ENCODE data around the gene AGAP1. TPM values are rescaled to one million over a fixed set of nuclear protein-coding genes. Genes with fewer than 3 reads are reported as not detected.
A peak's percentile ranks its signal among the peaks of the same experiment; 100 is the strongest.

Gene AGAP1
- total and polyA plus RNA-seq, 4 donors: 36.1 to 79.4 (median 52.6) TPM

DNA sequence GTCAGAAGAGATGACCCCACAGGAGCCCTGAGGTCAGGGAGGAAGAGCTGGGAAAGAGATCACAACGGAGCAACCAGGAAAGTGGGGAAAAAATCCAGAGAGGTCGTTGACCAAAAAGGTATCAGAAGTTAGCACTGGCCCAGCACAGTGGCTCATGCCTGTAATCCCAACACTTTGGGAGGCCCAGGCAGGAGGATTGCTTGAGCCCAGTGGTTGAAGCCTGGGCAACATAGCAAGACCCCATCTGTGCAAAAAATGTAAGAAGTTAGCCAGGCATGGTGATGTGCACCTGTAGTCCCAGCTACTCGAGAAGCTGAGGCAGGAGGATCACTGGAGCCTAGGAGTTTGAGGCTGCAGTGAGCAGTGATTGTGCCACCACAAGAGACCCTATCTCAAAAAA is 552.9 kb downstream of the AGAP1 start:
- H3K4me1 ChIP-seq (ENCODE audit: control insufficient read depth, insufficient read depth, low read length): no peaks in the 10 kb centered on the region
- H3K9me3 ChIP-seq (ENCODE audit: control insufficient read depth, insufficient read depth, low read length): no peaks in the 10 kb centered on the region
- no peak for DNase-seq (ENCODE audit: low read depth in 4 of 6, low spot score in 6 of 6)
- H3K27me3 ChIP-seq (ENCODE audit: control insufficient read depth, insufficient read depth, low read length): no peaks in the 10 kb centered on the region
- H3K36me3 ChIP-seq (ENCODE audit: control insufficient read depth, insufficient read depth, low read length): peaks cover 52% of the 10 kb centered on the region
- no peak overlapping the region for H3K27ac ChIP-seq (ENCODE audit: low read depth, low read length)
- WGBS (ENCODE audit: insufficient coverage): 97% methylated on average over 3 of the region's 3 CpGs
- no peak overlapping the region for H3K4me3 ChIP-seq (ENCODE audit: low read depth, low read length)

- Histone ChIP-seq H3K27me3 (ENCODE audit: control insufficient read depth, insufficient read depth, low read length) (no peaks in the 10 kb centered on the region), H3K27ac (ENCODE audit: low read depth, low read length) (no peak overlapping the region), H3K4me1 (ENCODE audit: control insufficient read depth, insufficient read depth, low read length) (no peaks in the 10 kb centered on the region), H3K4me3 (ENCODE audit: low read depth, low read length) (no peak overlapping the region), H3K9me3 (ENCODE audit: control insufficient read depth, insufficient read depth, low read length) (no peaks in the 10 kb centered on the region), H3K36me3 (ENCODE audit: control insufficient read depth, insufficient read depth, low read length) (peaks cover 47% of the 10 kb centered on the region)
- no peak for DNase-seq (ENCODE audit: low read depth in 4 of 6, low spot score in 6 of 6)
- WGBS (ENCODE audit: insufficient coverage): 94% methylated on average over 10 of the region's 10 CpGs
Measured at GRCh38 chr2:236047176-236047575, 553.3 kb downstream of the AGAP1 start.

GRCh38 chr2:236047886-236048540 is 554.2 kb downstream of the AGAP1 start:
- peaks cover 43% of the 10 kb centered on the region for H3K36me3 ChIP-seq (ENCODE audit: control insufficient read depth, insufficient read depth, low read length)
- no peak for DNase-seq (ENCODE audit: low read depth in 4 of 6, low spot score in 6 of 6)
- WGBS (ENCODE audit: insufficient coverage): 92% methylated on average over 8 of the region's 10 CpGs

DNA sequence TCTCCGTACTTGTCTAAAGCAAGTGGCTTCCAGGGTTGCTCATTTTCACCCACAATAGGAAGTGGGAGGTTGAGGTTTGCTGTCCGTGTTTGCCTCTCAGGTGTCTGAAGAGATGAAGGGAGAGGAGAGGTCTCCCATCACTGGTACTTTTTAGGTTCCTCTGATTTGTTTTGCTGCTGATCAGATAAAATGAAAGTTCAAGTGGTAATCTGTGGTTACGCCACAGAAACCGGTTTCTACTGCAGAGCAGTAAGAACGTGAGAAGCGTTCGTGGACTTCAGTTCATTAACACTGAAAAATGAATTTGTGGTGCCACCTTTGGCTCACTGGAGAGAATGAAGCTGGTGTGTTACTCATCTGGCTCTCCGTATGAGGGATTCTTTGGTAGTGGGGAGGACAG is 556.1 kb downstream of the AGAP1 start:
- H3K36me3 ChIP-seq (ENCODE audit: control insufficient read depth, insufficient read depth, low read length): peaks cover 31% of the 10 kb centered on the region
- no peak overlapping the region for H3K4me3 ChIP-seq (ENCODE audit: low read depth, low read length)
- WGBS (ENCODE audit: insufficient coverage): 78% methylated on average over 7 of the region's 8 CpGs
- no peak overlapping the region for H3K27ac ChIP-seq (ENCODE audit: low read depth, low read length)
- no peaks in the 10 kb centered on the region for H3K9me3 ChIP-seq (ENCODE audit: control insufficient read depth, insufficient read depth, low read length)
- peak in 1 of 6 donors; percentile 60 for DNase-seq (ENCODE audit: low read depth in 4 of 6, low spot score in 6 of 6)
- H3K27me3 ChIP-seq (ENCODE audit: control insufficient read depth, insufficient read depth, low read length): no peaks in the 10 kb centered on the region
- peaks cover 18% of the 10 kb centered on the region for H3K4me1 ChIP-seq (ENCODE audit: control insufficient read depth, insufficient read depth, low read length)

More at GRCh38 chr2:236047886-236048540, 554.2 kb downstream of the AGAP1 start:
- Histone ChIP-seq H3K27ac (ENCODE audit: low read depth, low read length) (no peak overlapping the region), H3K27me3 (ENCODE audit: control insufficient read depth, insufficient read depth, low read length) (no peaks in the 10 kb centered on the region), H3K4me3 (ENCODE audit: low read depth, low read length) (no peak overlapping the region), H3K9me3 (ENCODE audit: control insufficient read depth, insufficient read depth, low read length) (no peaks in the 10 kb centered on the region), H3K4me1 (ENCODE audit: control insufficient read depth, insufficient read depth, low read length) (peaks cover 3% of the 10 kb centered on the region)

DNA sequence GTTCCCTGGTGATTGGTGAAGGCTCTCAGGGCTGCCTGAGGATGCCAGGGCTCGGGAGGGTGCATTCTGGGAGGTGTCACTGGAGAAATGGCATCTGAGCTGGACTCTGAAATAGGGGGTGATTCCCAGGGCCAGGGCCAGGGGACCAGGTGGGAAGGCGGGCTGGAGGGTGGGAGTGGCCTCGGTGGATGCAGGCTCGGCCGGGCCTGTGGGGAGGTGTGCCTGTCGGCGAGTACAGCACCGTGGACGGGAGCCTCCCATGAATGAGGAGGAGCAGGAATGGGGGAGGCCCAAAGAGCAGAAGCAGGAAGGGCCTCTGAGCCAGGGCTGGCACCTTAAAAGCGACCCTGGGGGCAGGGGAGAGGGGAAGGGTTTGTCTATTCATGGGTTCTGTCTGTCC is 557.5 kb downstream of the AGAP1 start:
- no peak overlapping the region for H3K27ac ChIP-seq (ENCODE audit: low read depth, low read length)
- peaks cover 21% of the 10 kb centered on the region for H3K36me3 ChIP-seq (ENCODE audit: control insufficient read depth, insufficient read depth, low read length)
- no peak overlapping the region for H3K4me3 ChIP-seq (ENCODE audit: low read depth, low read length)
- H3K27me3 ChIP-seq (ENCODE audit: control insufficient read depth, insufficient read depth, low read length): no peaks in the 10 kb centered on the region
- 67% methylated on average over 10 of the region's 10 CpGs for WGBS (ENCODE audit: insufficient coverage)
- no peak for DNase-seq (ENCODE audit: low read depth in 4 of 6, low spot score in 6 of 6)
- peaks cover 23% of the 10 kb centered on the region for H3K4me1 ChIP-seq (ENCODE audit: control insufficient read depth, insufficient read depth, low read length)
- no peaks in the 10 kb centered on the region for H3K9me3 ChIP-seq (ENCODE audit: control insufficient read depth, insufficient read depth, low read length)

- Histone ChIP-seq H3K27me3 (ENCODE audit: control insufficient read depth, insufficient read depth, low read length) (no peaks in the 10 kb centered on the region), H3K27ac (ENCODE audit: low read depth, low read length) (no peak overlapping the region), H3K9me3 (ENCODE audit: control insufficient read depth, insufficient read depth, low read length) (no peaks in the 10 kb centered on the region), H3K4me3 (ENCODE audit: low read depth, low read length) (no peak overlapping the region), H3K36me3 (ENCODE audit: control insufficient read depth, insufficient read depth, low read length) (peaks cover 20% of the 10 kb centered on the region), H3K4me1 (ENCODE audit: control insufficient read depth, insufficient read depth, low read length) (peaks cover 23% of the 10 kb centered on the region)
- no peak for DNase-seq (ENCODE audit: low read depth in 4 of 6, low spot score in 6 of 6)
- WGBS (ENCODE audit: insufficient coverage): 80% methylated on average over 1 of the region's 11 CpGs
Measured at GRCh38 chr2:236051806-236052205, 558.0 kb downstream of the AGAP1 start.

DNA sequence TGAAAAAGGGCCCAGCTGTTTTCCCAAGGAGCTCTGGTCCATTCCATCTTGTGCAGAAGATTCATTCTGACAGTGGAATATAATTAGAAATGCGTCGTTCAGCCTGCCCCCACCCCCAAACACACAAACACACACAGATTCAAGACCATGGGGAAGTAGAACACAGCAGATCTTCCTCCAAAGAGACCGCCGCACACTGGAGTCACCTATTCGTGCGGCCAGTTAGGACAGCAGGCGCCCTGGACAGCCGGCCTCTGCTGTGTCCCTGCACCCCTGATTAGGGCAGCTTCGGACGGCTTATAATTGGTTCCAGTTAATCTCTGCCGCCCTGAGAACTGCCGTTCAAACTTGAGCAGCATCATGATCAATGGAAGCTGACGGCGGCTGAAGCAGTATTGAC is 558.4 kb downstream of the AGAP1 start:
- Histone ChIP-seq H3K27me3 (ENCODE audit: control insufficient read depth, insufficient read depth, low read length) (no peaks in the 10 kb centered on the region), H3K4me1 (ENCODE audit: control insufficient read depth, insufficient read depth, low read length) (peaks cover 23% of the 10 kb centered on the region), H3K9me3 (ENCODE audit: control insufficient read depth, insufficient read depth, low read length) (no peaks in the 10 kb centered on the region), H3K36me3 (ENCODE audit: control insufficient read depth, insufficient read depth, low read length) (peaks cover 16% of the 10 kb centered on the region), H3K27ac (ENCODE audit: low read depth, low read length) (no peak overlapping the region), H3K4me3 (ENCODE audit: low read depth, low read length) (no peak overlapping the region)
- DNase-seq (ENCODE audit: low read depth in 4 of 6, low spot score in 6 of 6): peak in 1 of 6 donors; percentile 14
- 87% methylated on average over 12 of the region's 14 CpGs for WGBS (ENCODE audit: insufficient coverage)

- Histone ChIP-seq H3K36me3 (ENCODE audit: control insufficient read depth, insufficient read depth, low read length) (peaks cover 14% of the 10 kb centered on the region), H3K27ac (ENCODE audit: low read depth, low read length) (no peak overlapping the region)
- WGBS (ENCODE audit: insufficient coverage): 51% methylated on average over 36 of the region's 37 CpGs
Measured at GRCh38 chr2:236052926-236053821, 559.3 kb downstream of the AGAP1 start.

GRCh38 chr2:236054125-236054524 is 560.3 kb downstream of the AGAP1 start:
- Histone ChIP-seq H3K4me3 (ENCODE audit: low read depth, low read length) (no peak overlapping the region), H3K36me3 (ENCODE audit: control insufficient read depth, insufficient read depth, low read length) (peaks cover 4% of the 10 kb centered on the region), H3K4me1 (ENCODE audit: control insufficient read depth, insufficient read depth, low read length) (peaks cover 23% of the 10 kb centered on the region), H3K27ac (ENCODE audit: low read depth, low read length) (no peak overlapping the region), H3K27me3 (ENCODE audit: control insufficient read depth, insufficient read depth, low read length) (no peaks in the 10 kb centered on the region), H3K9me3 (ENCODE audit: control insufficient read depth, insufficient read depth, low read length) (peaks cover 2% of the 10 kb centered on the region)
- peak in 2 of 6 donors; percentile 18 to 38 for DNase-seq (ENCODE audit: low read depth in 4 of 6, low spot score in 6 of 6)
- WGBS (ENCODE audit: insufficient coverage): 40% methylated on average over 1 of the region's 2 CpGs

More at GRCh38 chr2:236052926-236053821, 559.3 kb downstream of the AGAP1 start:
- peaks cover 23% of the 10 kb centered on the region for H3K4me1 ChIP-seq (ENCODE audit: control insufficient read depth, insufficient read depth, low read length)
- peaks cover 2% of the 10 kb centered on the region for H3K9me3 ChIP-seq (ENCODE audit: control insufficient read depth, insufficient read depth, low read length)
- H3K27me3 ChIP-seq (ENCODE audit: control insufficient read depth, insufficient read depth, low read length): no peaks in the 10 kb centered on the region
- DNase-seq (ENCODE audit: low read depth in 4 of 6, low spot score in 6 of 6): peak in 2 of 6 donors; percentile 67 to 69
- no peak overlapping the region for H3K4me3 ChIP-seq (ENCODE audit: low read depth, low read length)

All from spinal cord (tissue), 10 donors.